T1000 (cell line): ENCODE results near the gene SNAPC2.
A peak's percentile ranks its signal among the peaks of the same experiment; 100 is the strongest.
"Not testable (repeated sequence)": the region's sequence is repeated elsewhere in the genome, so short reads cannot be mapped to it uniquely, and the experiment has no call there.

ENCODE experiments used
- DNase-seq: peaks from one replicate; lab custom pipeline; 2025; ENCODE audit warnings: mixed read lengths; lab: John Stamatoyannopoulos, UW

Gene SNAPC2

GRCh38 chr19:7908742-7909461 is 11.2 kb upstream of the SNAPC2 start:
- DNase-seq = no peak

- DNase-seq = no peak
Measured at GRCh38 chr19:7909471-7910067, 10.6 kb upstream of the SNAPC2 start.

GRCh38 chr19:7910321-7911161 is 9.6 kb upstream of the SNAPC2 start:
- no peak for DNase-seq

- no peak for DNase-seq
Measured at GRCh38 chr19:7911508-7912143, 8.5 kb upstream of the SNAPC2 start.

- no peak for DNase-seq
Measured at GRCh38 chr19:7912144-7912696, 7.9 kb upstream of the SNAPC2 start.

- DNase-seq = no peak
Measured at GRCh38 chr19:7912697-7913564, 7.2 kb upstream of the SNAPC2 start.

- no peak for DNase-seq
Measured at GRCh38 chr19:7913652-7914051, 6.5 kb upstream of the SNAPC2 start.

GRCh38 chr19:7914099-7914498 is 6.0 kb upstream of the SNAPC2 start:
- no peak for DNase-seq

- DNase-seq = no peak
Measured at GRCh38 chr19:7914598-7915045, 5.5 kb upstream of the SNAPC2 start, which contains the start of gene TGFBR3L. Gene TGFBR3L, plus strand, starts transcription at chr19:7914830.

- no peak for DNase-seq
Measured at GRCh38 chr19:7915250-7916102, 4.7 kb upstream of the SNAPC2 start.

- DNase-seq = no peak
Measured at GRCh38 chr19:7916103-7916954, 3.8 kb upstream of the SNAPC2 start.

- no peak for DNase-seq
Measured at GRCh38 chr19:7916955-7917266, 3.2 kb upstream of the SNAPC2 start.

GRCh38 chr19:7917267-7918061 is 2.7 kb upstream of the SNAPC2 start:
- no peak for DNase-seq

GRCh38 chr19:7918062-7918614 is 2.0 kb upstream of the SNAPC2 start:
- not testable (repeated sequence) for DNase-seq

- DNase-seq = no peak
Measured at GRCh38 chr19:7918615-7919421, 1.3 kb upstream of the SNAPC2 start.

- peak; percentile 97 for DNase-seq
Measured at GRCh38 chr19:7920519-7921301, 572 bp downstream of the SNAPC2 start.
